Measurements from ENCODE around the gene MEGF6.
A peak's percentile ranks its signal among the peaks of the same experiment; 100 is the strongest.

Gene MEGF6

DNA sequence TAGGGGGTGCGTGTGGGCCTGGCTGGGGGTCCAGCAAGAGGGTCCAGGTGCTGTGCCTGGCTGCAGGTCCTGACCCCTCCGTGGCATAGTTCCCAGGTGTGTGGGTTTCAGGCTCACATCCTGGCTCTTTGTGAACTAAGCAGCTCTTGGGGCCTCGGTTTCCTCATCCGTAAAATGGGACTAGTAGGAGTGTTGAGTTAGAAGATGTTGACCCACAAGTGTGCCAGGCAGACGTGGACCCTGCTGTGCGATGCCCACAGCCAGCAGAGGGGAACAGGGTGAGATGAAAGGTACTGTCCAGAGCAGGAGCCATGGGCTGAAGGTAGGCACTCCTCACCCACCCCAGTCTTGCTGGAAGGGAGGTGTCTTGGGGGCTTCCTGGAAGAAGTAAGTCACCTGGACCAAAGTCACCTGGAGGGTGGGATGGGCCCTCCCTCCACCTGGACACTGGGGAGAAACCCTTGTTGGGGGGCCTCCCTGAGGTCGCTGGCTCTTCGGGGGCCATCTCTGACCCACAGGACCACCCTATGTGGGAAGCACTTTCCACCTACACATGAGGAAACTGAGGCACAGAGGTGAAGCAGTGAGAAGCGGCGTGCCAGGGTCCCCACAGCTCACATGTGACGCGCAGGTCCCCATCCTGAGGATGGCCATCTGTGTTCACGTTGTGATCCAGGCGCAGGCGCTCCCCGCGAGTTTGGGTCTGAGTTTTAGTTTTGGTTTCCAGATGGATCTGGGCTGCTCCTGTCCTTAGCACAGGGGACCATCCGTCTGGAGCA lies 155.4 kb downstream of the MEGF6 start:
- FAIRE-seq = no peak
- DNase-seq (ENCODE audit: extremely low spot score, insufficient read length, low read depth) = no peak

DNA sequence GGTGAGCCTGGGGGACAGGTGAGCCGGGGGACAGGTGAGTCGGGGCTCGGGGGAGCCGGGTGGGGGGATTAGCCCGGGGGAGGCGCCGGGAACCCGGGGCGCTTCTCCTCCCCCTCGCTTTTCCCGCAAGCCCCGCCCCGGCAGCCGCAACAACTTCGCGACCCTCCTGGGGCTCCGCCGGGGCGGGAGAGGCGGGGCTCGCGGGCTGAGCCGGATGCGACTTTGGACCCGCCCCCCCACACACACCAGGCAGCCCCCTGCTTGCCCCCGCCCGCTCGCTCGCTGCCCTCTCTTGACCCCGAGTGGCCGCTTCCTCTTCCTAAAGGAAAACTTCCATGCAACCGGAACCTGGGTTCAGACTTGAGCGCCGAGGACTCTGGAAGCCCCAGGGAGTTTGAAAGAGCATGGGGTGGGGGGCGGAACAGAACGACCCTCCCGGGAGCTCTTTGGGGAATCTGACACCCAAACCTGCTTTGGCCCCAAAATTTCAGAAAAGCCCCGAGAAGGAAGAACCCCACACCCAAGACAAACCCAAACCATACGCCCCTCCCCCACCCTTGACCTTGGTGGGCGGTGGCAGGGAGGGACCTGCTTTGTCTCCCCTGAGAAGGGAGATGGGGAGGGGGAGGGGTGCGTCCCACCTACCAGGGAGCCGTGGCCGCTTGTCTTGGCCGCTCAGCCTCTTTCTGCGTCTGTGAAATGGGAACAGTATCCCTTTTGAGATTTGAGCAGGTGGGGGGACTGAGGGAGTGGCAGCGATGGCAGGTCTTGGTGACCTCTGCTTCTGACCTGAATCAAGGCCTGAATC lies 156.3 kb downstream of the MEGF6 start:
- no peak for DNase-seq (ENCODE audit: extremely low spot score, insufficient read length, low read depth)
- no peak for FAIRE-seq

DNA sequence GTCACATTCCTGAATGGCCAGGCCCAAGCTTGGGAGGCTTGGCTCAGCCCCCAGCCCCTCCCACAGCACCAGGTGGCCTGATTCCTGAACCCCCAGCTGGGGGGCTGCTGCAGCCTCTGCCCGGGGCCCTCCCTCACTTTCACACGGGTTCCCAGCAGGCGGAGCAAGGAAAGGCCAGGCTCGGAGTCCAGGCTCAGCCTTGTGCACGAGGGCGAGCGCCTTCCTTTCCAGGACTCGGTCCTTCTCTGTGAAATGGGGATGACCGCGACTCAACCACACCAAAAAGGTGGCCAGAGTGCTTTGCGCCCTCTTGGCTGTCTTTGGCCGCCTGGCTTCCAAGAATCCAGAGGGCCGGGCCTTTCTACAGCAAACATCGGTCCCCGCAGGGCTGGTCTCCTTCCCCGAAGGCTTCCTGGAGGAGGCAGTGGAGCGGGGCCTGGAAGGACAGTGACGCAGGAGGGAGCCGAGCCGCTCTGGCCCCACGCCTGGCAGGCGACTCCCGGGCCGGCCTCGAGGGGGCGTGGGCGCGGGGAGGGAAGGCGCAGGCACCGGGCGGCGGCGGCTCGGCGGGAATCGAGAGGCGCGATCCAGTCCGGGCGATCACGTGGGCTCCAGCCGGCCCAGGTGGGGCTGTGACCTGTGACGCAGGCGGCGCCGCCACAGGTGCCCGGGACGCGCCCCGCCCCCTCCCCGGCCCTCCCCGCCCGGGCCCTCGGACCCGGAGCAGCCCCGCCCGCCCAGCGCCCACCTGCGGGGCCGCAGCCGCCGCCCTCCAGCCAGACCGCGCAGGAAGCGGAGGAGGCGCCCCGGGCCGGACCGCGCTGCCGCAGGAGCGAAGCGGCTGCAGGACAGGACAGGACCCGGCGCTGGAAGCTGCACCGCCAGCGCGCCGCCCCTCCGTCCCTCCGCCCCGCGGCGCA lies 157.2 kb downstream of the MEGF6 start, which contains the start of gene ARHGEF16:
Gene ARHGEF16, plus strand, starts transcription at position 775 of the 920 bp plus-strand sequence. CDS start 8,420 bp downstream, outside the sequence.
- DNase-seq (ENCODE audit: extremely low spot score, insufficient read length, low read depth) = no peak
- FAIRE-seq = no peak

DNA sequence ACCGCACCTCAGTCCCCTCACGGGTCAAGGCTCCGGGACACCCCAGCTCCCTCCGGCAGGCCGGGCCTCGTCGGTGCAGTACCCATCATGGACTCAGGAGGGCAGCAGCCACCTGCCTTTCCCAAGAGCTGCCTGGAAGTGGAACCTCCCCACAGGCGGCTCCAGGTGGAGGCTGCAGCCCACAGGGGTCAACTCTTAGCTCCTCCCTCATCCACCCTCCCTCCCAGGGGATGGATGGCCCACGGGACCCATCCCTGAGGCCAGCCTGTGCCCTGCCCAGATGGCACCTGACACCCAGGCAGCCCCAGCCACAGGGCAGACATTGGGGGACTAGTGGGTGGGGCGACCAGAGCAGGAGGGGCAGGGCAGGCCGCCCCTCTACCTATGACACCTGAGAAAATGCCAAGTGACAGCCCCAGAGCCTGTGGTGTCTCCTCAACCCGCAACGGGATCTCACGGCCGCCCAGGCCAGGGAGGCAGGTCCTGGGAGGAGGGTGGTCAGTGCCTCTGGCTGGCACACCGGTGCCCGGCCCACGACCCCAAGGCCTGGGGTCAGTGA lies 158.0 kb downstream of the MEGF6 start:
- peak; percentile 71 for DNase-seq (ENCODE audit: extremely low spot score, insufficient read length, low read depth)
- FAIRE-seq = peak; percentile 44

DNA sequence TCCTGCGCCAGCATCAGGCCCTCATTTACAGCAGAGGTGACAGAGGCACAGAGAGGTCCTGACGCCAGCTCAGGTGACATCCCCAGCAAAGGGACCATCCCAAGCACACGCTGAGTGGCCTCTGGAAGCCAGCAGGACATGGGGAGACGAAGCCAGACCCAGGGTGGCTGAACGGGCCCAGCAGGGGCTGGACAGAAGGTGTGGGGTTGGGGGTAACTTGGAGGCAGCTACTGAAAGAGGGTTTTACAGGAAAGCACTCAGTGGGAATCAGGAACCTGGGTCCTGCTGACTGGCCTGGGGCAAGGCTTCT lies 158.5 kb downstream of the MEGF6 start:
- FAIRE-seq (no peak), DNase-seq (ENCODE audit: extremely low spot score, insufficient read length, low read depth) (no peak)

DNA sequence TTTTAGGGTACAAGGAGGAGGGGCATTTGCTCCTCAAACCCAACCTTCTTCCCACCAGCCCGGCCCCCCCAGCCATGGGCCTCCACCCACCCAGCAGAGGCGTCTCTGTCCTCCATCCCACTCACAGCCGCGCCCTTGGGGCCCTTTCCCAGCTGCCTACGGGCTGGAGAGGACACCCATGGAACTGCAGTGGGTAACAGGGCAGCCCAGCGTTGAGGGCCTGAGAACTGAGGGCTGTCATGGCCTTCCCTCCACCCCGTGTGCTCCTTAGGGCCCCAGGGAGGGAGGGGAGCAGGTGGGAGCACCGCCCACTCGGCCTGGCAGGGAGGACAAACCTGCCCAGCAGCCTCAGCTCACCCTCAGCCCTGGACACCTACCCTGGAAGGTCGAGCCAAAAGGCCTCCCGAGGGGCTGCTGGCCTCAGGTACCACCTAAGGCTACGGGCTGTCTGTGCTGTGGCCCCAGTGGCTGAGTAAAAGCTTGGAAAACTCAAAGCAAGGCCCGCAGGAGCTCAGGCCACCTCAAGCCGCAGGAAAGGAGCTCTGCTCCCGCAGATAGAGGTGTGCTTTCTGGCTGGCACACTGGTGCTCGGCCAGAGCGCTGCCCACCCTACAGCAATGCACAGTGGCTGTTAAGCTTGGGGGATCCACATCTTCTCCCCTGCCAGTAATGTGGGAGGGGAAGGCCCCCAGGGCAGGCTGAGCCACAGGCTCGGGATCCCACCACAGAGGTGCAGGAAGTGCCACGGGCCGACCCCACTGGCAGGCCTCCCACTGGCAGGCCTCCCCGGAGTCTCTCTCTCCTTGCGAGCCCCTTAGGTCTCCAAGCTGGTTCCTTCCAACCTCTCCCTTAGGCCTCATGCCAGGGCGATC lies 159.1 kb downstream of the MEGF6 start:
- FAIRE-seq (no peak), DNase-seq (ENCODE audit: extremely low spot score, insufficient read length, low read depth) (no peak)

DNA sequence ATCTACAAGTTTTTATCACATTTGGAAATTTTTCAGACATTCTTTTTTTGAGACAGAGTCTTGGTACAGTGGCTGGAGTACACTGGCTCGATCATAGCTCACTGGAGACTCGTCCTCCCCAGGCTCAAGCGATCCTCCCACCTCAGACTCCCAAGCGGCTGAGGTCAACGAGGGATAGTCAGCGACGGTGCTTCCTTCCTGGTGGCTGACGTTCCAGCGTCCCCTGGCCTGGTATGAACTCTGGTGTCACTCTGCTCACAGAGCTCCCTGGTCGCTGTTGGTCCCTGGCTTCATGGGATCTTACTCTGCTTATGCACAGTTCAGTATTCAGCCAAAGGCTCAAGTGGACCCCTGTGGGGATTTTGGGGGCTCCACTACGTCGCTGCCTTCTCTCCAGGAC lies 160.3 kb downstream of the MEGF6 start:
- FAIRE-seq (no peak), DNase-seq (ENCODE audit: extremely low spot score, insufficient read length, low read depth) (no peak)

DNA sequence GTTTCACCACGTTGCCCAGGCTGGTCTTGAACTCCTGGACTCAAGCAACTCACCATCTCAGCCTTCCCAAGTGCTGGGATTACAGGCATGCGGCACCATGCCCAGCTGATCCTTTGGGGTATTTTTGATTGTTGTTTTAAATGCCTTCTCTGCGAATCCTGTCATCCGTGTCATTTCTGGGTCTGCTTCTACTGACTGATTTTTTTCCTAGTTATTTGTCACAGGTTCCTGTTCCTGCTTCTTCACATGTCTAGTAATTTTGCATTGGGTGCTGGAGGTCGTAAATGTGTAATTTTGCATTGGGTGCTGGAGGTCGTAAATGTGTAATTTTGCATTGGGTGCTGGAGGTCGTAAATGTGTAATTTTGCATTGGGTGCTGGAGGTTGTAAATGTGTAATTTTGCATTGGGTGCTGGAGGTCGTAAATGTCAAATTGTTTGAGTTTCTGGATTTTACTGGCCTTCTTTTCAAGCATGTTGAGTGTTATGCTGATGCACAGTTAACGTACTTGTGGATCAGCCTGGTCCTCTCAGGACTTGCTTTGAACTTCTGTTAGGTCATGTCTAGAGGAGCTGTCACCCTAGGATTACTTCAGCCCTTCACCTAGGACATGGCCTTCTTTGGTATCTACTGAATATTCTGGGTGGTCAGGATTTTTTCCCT lies 161.0 kb downstream of the MEGF6 start:
- FAIRE-seq = no peak
- DNase-seq (ENCODE audit: extremely low spot score, insufficient read length, low read depth) = no peak

DNA sequence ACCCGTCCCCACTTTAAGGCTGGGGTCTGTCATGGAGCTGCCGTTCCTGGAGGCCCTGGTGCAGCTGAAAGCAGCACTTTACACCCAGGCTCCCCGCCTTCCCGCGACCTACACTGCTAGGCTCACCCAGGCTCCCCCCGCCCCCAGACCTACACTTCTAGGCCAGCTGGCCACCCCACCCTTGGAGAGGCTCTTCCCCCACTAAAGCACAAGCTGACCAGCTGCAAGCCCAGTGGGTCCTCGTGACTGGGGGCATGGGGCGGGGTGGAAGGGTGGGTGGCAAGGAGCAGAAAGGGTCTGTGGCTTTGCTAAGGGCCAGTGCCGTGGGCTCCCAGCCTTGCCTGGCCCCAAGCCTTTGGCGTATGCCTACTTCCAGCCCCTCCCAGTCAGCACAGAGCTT lies 166.6 kb downstream of the MEGF6 start:
- DNase-seq (ENCODE audit: extremely low spot score, insufficient read length, low read depth) (no peak), FAIRE-seq (no peak)

DNA sequence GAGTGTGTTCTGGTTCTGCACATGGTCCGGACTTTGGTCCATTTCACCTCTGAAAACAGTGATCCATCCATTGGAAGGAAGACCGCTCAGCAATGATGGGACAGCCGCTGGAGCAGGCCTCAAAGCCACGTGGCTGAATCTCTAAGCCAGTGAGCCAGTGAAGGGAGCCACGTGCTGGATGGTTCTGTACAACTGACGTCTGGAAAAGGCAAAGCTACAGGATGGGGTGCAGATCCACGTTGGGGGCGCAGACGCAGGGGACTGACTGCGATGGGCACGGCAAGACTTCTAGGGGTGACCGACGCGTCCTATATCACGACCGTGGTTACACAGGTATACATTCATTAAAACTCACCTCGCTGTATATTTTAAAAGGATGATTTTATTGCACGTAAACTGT lies 167.0 kb downstream of the MEGF6 start:
- DNase-seq (ENCODE audit: extremely low spot score, insufficient read length, low read depth) (no peak), FAIRE-seq (no peak)

DNA sequence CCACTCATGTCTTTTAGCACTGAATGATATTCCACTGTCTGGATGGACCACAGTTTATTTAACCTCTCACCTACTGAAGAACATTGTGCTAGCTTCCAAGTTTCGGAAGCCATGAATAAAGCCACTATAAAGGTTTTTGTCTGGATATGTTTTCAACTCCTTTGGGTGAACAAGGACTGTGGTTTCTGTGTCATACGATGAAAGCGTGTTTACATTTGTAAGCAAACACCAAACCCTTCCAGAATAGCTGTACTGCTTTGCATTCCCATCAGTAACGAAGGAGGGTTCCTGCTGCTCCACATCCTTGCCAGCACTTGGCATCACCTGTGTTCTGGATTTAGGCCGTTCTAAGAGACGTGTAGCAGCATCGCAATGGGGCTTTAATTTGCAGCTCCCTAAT lies 167.5 kb downstream of the MEGF6 start:
- DNase-seq (ENCODE audit: extremely low spot score, insufficient read length, low read depth) (no peak), FAIRE-seq (no peak)

DNA sequence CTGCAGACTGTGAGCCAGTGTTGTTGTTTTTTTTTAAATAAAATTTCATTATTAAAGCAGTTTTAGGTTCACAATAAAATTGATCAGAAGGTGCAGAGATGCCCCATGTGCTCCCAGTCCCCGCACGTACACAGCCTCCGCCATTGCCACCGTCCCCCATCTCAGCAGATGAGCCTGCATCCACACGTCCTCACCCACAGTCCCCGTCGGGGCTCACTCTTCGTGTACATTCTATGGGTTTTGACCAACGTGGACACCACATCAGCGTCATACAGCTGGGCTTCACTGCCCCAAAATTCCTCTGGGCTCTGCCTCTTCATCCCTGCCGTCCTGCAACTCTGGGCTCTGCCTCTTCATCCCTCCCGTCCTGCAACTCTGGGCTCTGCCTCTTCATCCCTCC lies 168.4 kb downstream of the MEGF6 start:
- FAIRE-seq (no peak), DNase-seq (ENCODE audit: extremely low spot score, insufficient read length, low read depth) (no peak)

DNA sequence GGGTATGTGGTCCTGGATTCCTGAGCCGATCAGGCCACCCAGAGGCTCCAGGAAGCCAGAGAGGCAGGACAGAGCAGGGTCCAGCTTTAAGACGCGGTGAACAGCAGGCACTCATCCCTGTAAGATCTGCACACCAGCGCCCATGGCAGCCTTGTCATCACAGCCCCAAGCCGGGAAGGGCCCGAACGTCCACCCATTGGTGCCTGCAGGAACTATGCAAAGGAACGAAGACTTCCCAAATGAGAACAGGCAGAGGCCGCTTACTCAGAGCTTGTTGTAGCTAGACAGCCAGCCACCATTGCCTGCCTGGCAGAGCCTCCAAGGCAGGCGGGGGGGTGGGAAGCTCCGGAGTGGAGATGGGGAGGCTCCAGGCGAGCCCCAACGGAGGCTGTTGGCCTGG lies 169.0 kb downstream of the MEGF6 start:
- FAIRE-seq (no peak), DNase-seq (ENCODE audit: extremely low spot score, insufficient read length, low read depth) (no peak)

DNA sequence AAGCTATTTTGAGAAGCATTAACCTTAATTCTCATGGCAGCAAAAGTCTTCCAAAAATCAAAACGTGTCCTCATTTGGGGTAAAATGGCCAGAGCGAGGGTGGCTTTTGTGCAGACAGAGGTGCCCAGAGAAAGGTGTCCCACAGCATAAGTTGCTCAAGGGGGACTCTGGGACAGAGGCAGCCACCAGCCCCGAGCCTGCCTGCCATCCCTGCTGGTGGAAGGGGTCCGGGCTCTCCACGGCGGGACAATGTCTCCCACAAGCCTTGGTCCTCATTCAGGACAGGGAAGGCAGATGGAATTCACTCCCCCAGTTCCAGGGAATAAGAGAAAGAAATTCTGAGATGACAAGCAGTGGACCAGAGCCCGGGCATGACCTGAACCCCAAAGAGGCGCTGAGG lies 169.4 kb downstream of the MEGF6 start:
- FAIRE-seq (no peak), DNase-seq (ENCODE audit: extremely low spot score, insufficient read length, low read depth) (no peak)

DNA sequence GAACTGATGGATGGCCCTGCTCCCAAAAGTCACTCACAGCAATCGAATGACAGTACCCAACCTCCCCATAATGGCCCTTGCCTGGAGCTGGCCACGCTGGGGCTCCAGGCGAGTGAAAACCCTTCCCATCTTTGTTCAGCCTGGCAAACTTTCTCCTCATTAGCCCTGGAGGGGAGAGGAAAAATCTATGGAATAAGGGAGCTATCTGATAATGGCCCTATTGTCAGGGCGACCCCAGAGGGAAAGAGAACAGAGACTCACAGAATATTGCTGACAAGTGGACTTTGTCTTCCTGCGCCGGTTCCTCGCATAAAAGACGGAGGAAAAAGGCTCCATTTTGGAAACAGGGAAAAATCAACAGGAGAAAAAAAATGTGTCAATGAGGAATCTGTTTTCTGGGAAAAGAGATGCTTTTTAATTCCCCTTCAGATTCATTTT lies 169.9 kb downstream of the MEGF6 start:
- DNase-seq (ENCODE audit: extremely low spot score, insufficient read length, low read depth) (no peak), FAIRE-seq (no peak)

DNA sequence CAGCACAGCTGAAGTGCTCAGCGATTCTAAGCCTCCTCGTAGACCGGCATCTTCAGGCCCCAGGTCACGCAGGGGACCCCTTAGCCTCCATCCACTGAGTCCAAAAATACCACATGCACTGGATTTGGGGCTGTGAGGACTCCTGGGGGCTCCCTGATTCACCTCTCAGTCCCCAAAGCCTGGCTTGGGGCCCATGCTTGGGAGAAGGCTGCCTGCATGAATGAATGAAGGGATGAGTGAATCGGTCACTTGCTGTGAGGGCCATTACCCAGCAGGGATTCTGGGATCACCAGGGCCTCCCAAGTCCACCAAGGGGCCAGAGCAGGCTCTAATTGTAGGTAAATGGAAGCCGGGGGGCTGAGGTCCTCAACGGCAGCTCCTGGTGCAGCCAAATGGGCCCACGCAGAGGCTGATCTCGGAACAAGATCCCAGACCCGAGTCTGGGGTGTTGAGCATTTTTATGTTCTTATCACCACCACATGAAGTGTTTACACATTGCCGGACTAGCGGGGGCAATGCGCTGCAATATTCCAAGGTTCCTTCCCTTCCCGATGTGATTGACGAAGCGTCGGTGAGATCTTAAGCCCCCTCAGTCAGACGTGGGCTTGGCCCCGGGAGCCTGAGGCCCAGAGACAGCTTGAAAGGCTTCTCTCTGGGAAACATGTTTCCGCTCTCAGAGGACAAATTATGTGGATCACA lies 170.4 kb downstream of the MEGF6 start:
- DNase-seq (ENCODE audit: extremely low spot score, insufficient read length, low read depth) = no peak
- no peak for FAIRE-seq

DNA sequence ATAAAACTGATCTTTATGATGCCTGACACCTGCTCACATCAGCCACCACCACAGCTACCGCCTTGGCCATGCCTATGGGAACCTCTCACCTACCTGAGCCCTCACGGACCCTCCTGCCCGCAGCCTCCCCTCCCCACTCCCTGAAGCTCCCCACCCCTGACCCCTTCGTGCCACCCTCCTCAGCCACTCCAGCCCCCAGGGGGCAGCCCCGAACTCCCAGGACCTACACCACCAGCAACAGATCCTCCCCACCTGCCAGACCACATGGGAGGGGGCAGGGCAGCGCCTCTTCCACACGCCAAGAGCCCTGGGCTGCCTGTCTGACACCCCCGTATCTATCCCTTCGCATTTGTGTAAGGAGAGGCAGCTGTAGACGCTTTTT lies 171.0 kb downstream of the MEGF6 start:
- FAIRE-seq (no peak), DNase-seq (ENCODE audit: extremely low spot score, insufficient read length, low read depth) (no peak)

All from GM18507 (cell line).